ENCODE measurements around the gene C16orf89.
"Not testable (repeated sequence)": the region's sequence is repeated elsewhere in the genome, so short reads cannot be mapped to it uniquely, and the experiment has no call there.

The C16orf89 gene

GRCh38 chr16:5084099-5084731 lies 18.5 kb upstream of the C16orf89 start:
- H3K4me1 ChIP-seq (ENCODE audit: control insufficient read depth, insufficient read depth, low read length); H3K27me3 ChIP-seq (ENCODE audit: control insufficient read depth, insufficient read depth, low read length, poor library complexity, severe bottlenecking): not testable (repeated sequence)

GRCh38 chr16:5083646-5084045 lies 17.9 kb upstream of the C16orf89 start:
- 91% methylated on average over 9 of the region's 9 CpGs for WGBS, 2 experiments
- not testable (repeated sequence) for H3K27me3 ChIP-seq (ENCODE audit: control insufficient read depth, insufficient read depth, low read length, poor library complexity, severe bottlenecking); H3K27ac ChIP-seq (ENCODE audit: insufficient read depth, low read depth, low read length, poor library complexity, severe bottlenecking); H3K36me3 ChIP-seq (ENCODE audit: control insufficient read depth, insufficient read depth, low read length); H3K4me3 ChIP-seq (ENCODE audit: insufficient read depth, low read depth, low read length); H3K4me1 ChIP-seq (ENCODE audit: control insufficient read depth, insufficient read depth, low read length); H3K9me3 ChIP-seq (ENCODE audit: control insufficient read depth, low read length)

More at GRCh38 chr16:5084099-5084731, 18.5 kb upstream of the C16orf89 start:
- H3K4me3 ChIP-seq (ENCODE audit: insufficient read depth, low read depth, low read length); H3K9me3 ChIP-seq (ENCODE audit: control insufficient read depth, low read length); H3K27ac ChIP-seq (ENCODE audit: insufficient read depth, low read depth, low read length, poor library complexity, severe bottlenecking); H3K36me3 ChIP-seq (ENCODE audit: control insufficient read depth, insufficient read depth, low read length): not testable (repeated sequence)
- WGBS, 2 experiments, result 83 to 89% methylated on average over 9 to 10 of the region's 11 CpGs

GRCh38 chr16:5080996-5081395 lies 15.2 kb upstream of the C16orf89 start:
- H3K4me3 ChIP-seq (ENCODE audit: insufficient read depth, low read depth, low read length); H3K27me3 ChIP-seq (ENCODE audit: control insufficient read depth, insufficient read depth, low read length, poor library complexity, severe bottlenecking); H3K4me1 ChIP-seq (ENCODE audit: control insufficient read depth, insufficient read depth, low read length); H3K36me3 ChIP-seq (ENCODE audit: control insufficient read depth, insufficient read depth, low read length); H3K27ac ChIP-seq (ENCODE audit: insufficient read depth, low read depth, low read length, poor library complexity, severe bottlenecking); H3K9me3 ChIP-seq (ENCODE audit: control insufficient read depth, low read length): not testable (repeated sequence)
- 89 to 93% methylated on average over 9 of the region's 9 CpGs for WGBS, 2 experiments

GRCh38 chr16:5080461-5080860 lies 14.7 kb upstream of the C16orf89 start:
- H3K27ac ChIP-seq (ENCODE audit: insufficient read depth, low read depth, low read length, poor library complexity, severe bottlenecking); H3K27me3 ChIP-seq (ENCODE audit: control insufficient read depth, insufficient read depth, low read length, poor library complexity, severe bottlenecking); H3K36me3 ChIP-seq (ENCODE audit: control insufficient read depth, insufficient read depth, low read length); H3K4me1 ChIP-seq (ENCODE audit: control insufficient read depth, insufficient read depth, low read length); H3K4me3 ChIP-seq (ENCODE audit: insufficient read depth, low read depth, low read length); H3K9me3 ChIP-seq (ENCODE audit: control insufficient read depth, low read length): not testable (repeated sequence)
- 94 to 95% methylated on average over 12 of the region's 12 CpGs for WGBS, 2 experiments

- H3K36me3 ChIP-seq (ENCODE audit: control insufficient read depth, insufficient read depth, low read length), result no peaks in the 10 kb centered on the region
- H3K27ac ChIP-seq (ENCODE audit: insufficient read depth, low read depth, low read length, poor library complexity, severe bottlenecking), result no peak overlapping the region
- H3K27me3 ChIP-seq (ENCODE audit: control insufficient read depth, insufficient read depth, low read length, poor library complexity, severe bottlenecking), result no peaks in the 10 kb centered on the region
- no peak overlapping the region for H3K4me3 ChIP-seq (ENCODE audit: insufficient read depth, low read depth, low read length)
- H3K9me3 ChIP-seq (ENCODE audit: control insufficient read depth, low read length), result no peaks in the 10 kb centered on the region
- no peaks in the 10 kb centered on the region for H3K4me1 ChIP-seq (ENCODE audit: control insufficient read depth, insufficient read depth, low read length)
- 90% methylated on average over 17 of the region's 17 CpGs for WGBS, 2 experiments
Measured at GRCh38 chr16:5078626-5079025, 12.9 kb upstream of the C16orf89 start.

- H3K27me3 ChIP-seq (ENCODE audit: control insufficient read depth, insufficient read depth, low read length, poor library complexity, severe bottlenecking), result no peaks in the 10 kb centered on the region
- H3K9me3 ChIP-seq (ENCODE audit: control insufficient read depth, low read length), result no peaks in the 10 kb centered on the region
- no peaks in the 10 kb centered on the region for H3K36me3 ChIP-seq (ENCODE audit: control insufficient read depth, insufficient read depth, low read length)
- no peak overlapping the region for H3K27ac ChIP-seq (ENCODE audit: insufficient read depth, low read depth, low read length, poor library complexity, severe bottlenecking)
- 96% methylated on average over 13 of the region's 13 CpGs for WGBS, 2 experiments
- no peak overlapping the region for H3K4me3 ChIP-seq (ENCODE audit: insufficient read depth, low read depth, low read length)
- H3K4me1 ChIP-seq (ENCODE audit: control insufficient read depth, insufficient read depth, low read length), result peaks cover 3% of the 10 kb centered on the region
Measured at GRCh38 chr16:5077304-5077703, 11.5 kb upstream of the C16orf89 start.

GRCh38 chr16:5075637-5076036 lies 9.9 kb upstream of the C16orf89 start:
- Histone ChIP-seq H3K4me3 (ENCODE audit: insufficient read depth, low read depth, low read length) (no peak overlapping the region), H3K9me3 (ENCODE audit: control insufficient read depth, low read length) (no peaks in the 10 kb centered on the region)
- 82 to 88% methylated on average over 5 of the region's 5 CpGs for WGBS, 2 experiments

GRCh38 chr16:5073771-5074170 lies 8.0 kb upstream of the C16orf89 start:
- H3K4me1 ChIP-seq (ENCODE audit: control insufficient read depth, insufficient read depth, low read length); H3K4me3 ChIP-seq (ENCODE audit: insufficient read depth, low read depth, low read length); H3K36me3 ChIP-seq (ENCODE audit: control insufficient read depth, insufficient read depth, low read length); H3K27ac ChIP-seq (ENCODE audit: insufficient read depth, low read depth, low read length, poor library complexity, severe bottlenecking); H3K27me3 ChIP-seq (ENCODE audit: control insufficient read depth, insufficient read depth, low read length, poor library complexity, severe bottlenecking); H3K9me3 ChIP-seq (ENCODE audit: control insufficient read depth, low read length): not testable (repeated sequence)
- WGBS, 2 experiments, result 93% methylated on average over 15 of the region's 15 CpGs

More at GRCh38 chr16:5075637-5076036, 9.9 kb upstream of the C16orf89 start:
- H3K27ac ChIP-seq (ENCODE audit: insufficient read depth, low read depth, low read length, poor library complexity, severe bottlenecking), result no peak overlapping the region
- H3K4me1 ChIP-seq (ENCODE audit: control insufficient read depth, insufficient read depth, low read length), result peaks cover 4% of the 10 kb centered on the region
- H3K27me3 ChIP-seq (ENCODE audit: control insufficient read depth, insufficient read depth, low read length, poor library complexity, severe bottlenecking), result no peaks in the 10 kb centered on the region
- no peaks in the 10 kb centered on the region for H3K36me3 ChIP-seq (ENCODE audit: control insufficient read depth, insufficient read depth, low read length)

GRCh38 chr16:5073279-5073629 lies 7.5 kb upstream of the C16orf89 start:
- Histone ChIP-seq H3K27me3 (ENCODE audit: control insufficient read depth, insufficient read depth, low read length, poor library complexity, severe bottlenecking) (no peaks in the 10 kb centered on the region), H3K27ac (ENCODE audit: insufficient read depth, low read depth, low read length, poor library complexity, severe bottlenecking) (no peak overlapping the region), H3K9me3 (ENCODE audit: control insufficient read depth, low read length) (no peaks in the 10 kb centered on the region), H3K36me3 (ENCODE audit: control insufficient read depth, insufficient read depth, low read length) (no peaks in the 10 kb centered on the region), H3K4me3 (ENCODE audit: insufficient read depth, low read depth, low read length) (no peak overlapping the region), H3K4me1 (ENCODE audit: control insufficient read depth, insufficient read depth, low read length) (peaks cover 4% of the 10 kb centered on the region)
- 90 to 100% methylated on average over 1 to 2 of the region's 2 CpGs for WGBS, 2 experiments

GRCh38 chr16:5072334-5073278 lies 6.8 kb upstream of the C16orf89 start:
- Histone ChIP-seq H3K27ac (ENCODE audit: insufficient read depth, low read depth, low read length, poor library complexity, severe bottlenecking) (no peak overlapping the region), H3K36me3 (ENCODE audit: control insufficient read depth, insufficient read depth, low read length) (no peaks in the 10 kb centered on the region), H3K4me3 (ENCODE audit: insufficient read depth, low read depth, low read length) (peak overlapping the region; percentile 77), H3K27me3 (ENCODE audit: control insufficient read depth, insufficient read depth, low read length, poor library complexity, severe bottlenecking) (no peaks in the 10 kb centered on the region), H3K4me1 (ENCODE audit: control insufficient read depth, insufficient read depth, low read length) (peaks cover 4% of the 10 kb centered on the region), H3K9me3 (ENCODE audit: control insufficient read depth, low read length) (no peaks in the 10 kb centered on the region)
- WGBS, 2 experiments, result 71 to 74% methylated on average over 12 of the region's 12 CpGs
